ENCODE results near the gene DLK2.

DNA sequence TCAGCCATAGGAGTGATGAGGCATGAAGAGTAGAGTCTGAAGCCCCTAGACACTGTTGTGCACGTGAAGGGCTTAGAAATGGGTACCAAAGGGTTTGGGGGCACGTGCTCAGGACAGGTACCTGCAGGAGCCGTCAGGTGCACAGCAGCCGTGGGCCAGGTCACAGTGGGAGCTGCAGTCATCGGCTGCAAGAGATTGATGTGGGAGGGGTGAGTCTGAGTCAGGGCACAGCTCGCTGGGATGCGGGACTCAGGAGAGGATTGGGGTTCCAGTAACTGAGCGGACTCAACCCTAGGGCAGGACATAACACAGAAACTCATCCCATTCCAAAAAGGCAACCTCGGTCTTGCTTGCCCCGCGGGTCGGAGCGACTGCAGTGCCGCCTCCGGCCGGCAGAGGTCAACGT, 1.1 kb downstream of the DLK2 start:
- TF ChIP-seq, protein P1, sequence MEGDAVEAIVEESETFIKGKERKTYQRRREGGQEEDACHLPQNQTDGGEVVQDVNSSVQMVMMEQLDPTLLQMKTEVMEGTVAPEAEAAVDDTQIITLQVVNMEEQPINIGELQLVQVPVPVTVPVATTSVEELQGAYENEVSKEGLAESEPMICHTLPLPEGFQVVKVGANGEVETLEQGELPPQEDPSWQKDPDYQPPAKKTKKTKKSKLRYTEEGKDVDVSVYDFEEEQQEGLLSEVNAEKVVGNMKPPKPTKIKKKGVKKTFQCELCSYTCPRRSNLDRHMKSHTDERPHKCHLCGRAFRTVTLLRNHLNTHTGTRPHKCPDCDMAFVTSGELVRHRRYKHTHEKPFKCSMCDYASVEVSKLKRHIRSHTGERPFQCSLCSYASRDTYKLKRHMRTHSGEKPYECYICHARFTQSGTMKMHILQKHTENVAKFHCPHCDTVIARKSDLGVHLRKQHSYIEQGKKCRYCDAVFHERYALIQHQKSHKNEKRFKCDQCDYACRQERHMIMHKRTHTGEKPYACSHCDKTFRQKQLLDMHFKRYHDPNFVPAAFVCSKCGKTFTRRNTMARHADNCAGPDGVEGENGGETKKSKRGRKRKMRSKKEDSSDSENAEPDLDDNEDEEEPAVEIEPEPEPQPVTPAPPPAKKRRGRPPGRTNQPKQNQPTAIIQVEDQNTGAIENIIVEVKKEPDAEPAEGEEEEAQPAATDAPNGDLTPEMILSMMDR (IDR thresholded peaks at IDR 0.05; ENCODE audit: low read length) = peak; percentile 90
- TF ChIP-seq EZH2 (optimal IDR thresholded peaks at IDR 0.05; ENCODE audit: low read depth, low read length) = no peak
- TF ChIP-seq EZH2phosphoT487 (IDR thresholded peaks at IDR 0.05; ENCODE audit: low read length) = no peak
